Tibial nerve (tissue), 4 donors: ENCODE results near the gene GRIP2.

ENCODE experiments used
- EP300 ChIP-seq, 2 donors: sonication (generic); formaldehyde crosslinking; IDR thresholded peaks; one replicate each; pipeline ENCODE4 v1.6.1; 2017; ENCODE audit warnings: antibody characterized with exemption in 2 of 2, mild to moderate bottlenecking in 1 of 2
- POLR2A ChIP-seq, 2 donors: fragments of 450-650 bp; IDR thresholded peaks; one replicate each; pipeline ENCODE4 v1.6.1; 2017; ENCODE audit warnings: antibody characterized with exemption in 2 of 2, mild to moderate bottlenecking in 2 of 2, moderate library complexity in 2 of 2
- TF ChIP-seq, protein P1 (sequence below), 5 experiments: fragments of 200-600 bp in 3 of 5; fragments of 450-650 bp in 2 of 5; sonication (generic) in 3 of 5; IDR thresholded peaks; one replicate each; pipeline ENCODE4 v1.5.1; 2016 to 2019; ENCODE audit warnings: antibody characterized with exemption in 5 of 5, mild to moderate bottlenecking in 3 of 5, moderate library complexity in 2 of 5

DNA sequence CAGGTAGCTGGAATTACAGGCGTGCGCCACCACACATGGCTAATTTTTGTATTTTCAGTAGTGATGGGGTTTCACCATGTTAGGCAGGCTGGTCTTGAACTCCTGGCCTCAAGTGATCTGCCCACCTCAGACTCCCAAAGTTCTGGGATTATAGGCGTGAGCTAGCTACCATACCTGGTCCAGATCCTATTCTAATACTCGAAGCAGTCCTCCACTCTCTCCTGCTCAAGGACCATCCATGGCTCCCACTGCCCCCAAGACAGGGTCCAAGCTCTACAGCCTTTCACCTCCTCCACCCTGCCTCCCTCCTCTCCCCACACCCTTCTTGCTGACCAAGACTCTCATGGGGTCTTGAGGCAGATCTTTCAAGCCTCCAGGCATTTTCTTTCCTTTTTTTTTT lies 12.6 kb upstream of the GRIP2 start:
- TF ChIP-seq, protein P1, sequence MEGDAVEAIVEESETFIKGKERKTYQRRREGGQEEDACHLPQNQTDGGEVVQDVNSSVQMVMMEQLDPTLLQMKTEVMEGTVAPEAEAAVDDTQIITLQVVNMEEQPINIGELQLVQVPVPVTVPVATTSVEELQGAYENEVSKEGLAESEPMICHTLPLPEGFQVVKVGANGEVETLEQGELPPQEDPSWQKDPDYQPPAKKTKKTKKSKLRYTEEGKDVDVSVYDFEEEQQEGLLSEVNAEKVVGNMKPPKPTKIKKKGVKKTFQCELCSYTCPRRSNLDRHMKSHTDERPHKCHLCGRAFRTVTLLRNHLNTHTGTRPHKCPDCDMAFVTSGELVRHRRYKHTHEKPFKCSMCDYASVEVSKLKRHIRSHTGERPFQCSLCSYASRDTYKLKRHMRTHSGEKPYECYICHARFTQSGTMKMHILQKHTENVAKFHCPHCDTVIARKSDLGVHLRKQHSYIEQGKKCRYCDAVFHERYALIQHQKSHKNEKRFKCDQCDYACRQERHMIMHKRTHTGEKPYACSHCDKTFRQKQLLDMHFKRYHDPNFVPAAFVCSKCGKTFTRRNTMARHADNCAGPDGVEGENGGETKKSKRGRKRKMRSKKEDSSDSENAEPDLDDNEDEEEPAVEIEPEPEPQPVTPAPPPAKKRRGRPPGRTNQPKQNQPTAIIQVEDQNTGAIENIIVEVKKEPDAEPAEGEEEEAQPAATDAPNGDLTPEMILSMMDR (IDR thresholded peaks at IDR 0.05), result no peak
- no peak for TF ChIP-seq POLR2A (IDR thresholded peaks at IDR 0.05)
- no peak for TF ChIP-seq EP300 (IDR thresholded peaks at IDR 0.05)
